ENCODE results near the gene LRFN5. TPM values are rescaled to one million over a fixed set of nuclear protein-coding genes. Genes with fewer than 3 reads are reported as not detected.

LRFN5 gene
- total RNA-seq = 0.30 TPM in 1 of 2 replicates, not detected in the other

GRCh38 chr14:41606532-41607303 lies at the start of gene LRFN5:
TSS of gene LRFN5 (plus strand) at chr14:41606876.

